ENCODE measurements around the gene CYP19A1. TPM values are rescaled to one million over a fixed set of nuclear protein-coding genes. Genes with fewer than 3 reads are reported as not detected.

The CYP19A1 gene
- total RNA-seq, 1 donor from 2014 or later, result not detected

GRCh38 chr15:51267051-51267702 lies 71.2 kb downstream of the CYP19A1 start:
- Mint-ChIP-seq H3K4me3 (peak overlapping the region; percentile 87), H3K27ac (no peak overlapping the region), H3K4me1 (peaks cover 13% of the 10 kb centered on the region), H3K27me3 (ENCODE audit: insufficient read depth, low read depth) (peaks cover 11% of the 10 kb centered on the region), H3K9me3 (no peaks in the 10 kb centered on the region), H3K36me3 (no peaks in the 10 kb centered on the region)
- Histone ChIP-seq H3K4me1 (peaks cover 10% of the 10 kb centered on the region), H3K27me3 (peaks cover 44% of the 10 kb centered on the region), H2AFZ (replicated peaks) (peak overlapping the region; percentile 65), H3K4me3 (peak overlapping the region; percentile 44), H4K20me1 (ENCODE audit: low read depth) (no peaks in the 10 kb centered on the region), H3K9me3 (ENCODE audit: low read depth) (no peaks in the 10 kb centered on the region), H3K27ac (no peak overlapping the region), H3K79me2 (ENCODE audit: low read depth) (no peaks in the 10 kb centered on the region), H3K9ac (no peak overlapping the region), H3K36me3 (no peaks in the 10 kb centered on the region), H3K4me2 (peak overlapping the region; percentile 79), H3F3A (ENCODE audit: low read depth) (no peaks in the 10 kb centered on the region)
- TF ChIP-seq EZH2phosphoT487 (IDR thresholded peaks at IDR 0.05) (no peak), EZH2 (IDR thresholded peaks at IDR 0.05) (peak; percentile 37)
- peak; percentile 65 for DNase-seq (ENCODE audit: low spot score)

- Histone ChIP-seq H3K4me1 (peaks cover 10% of the 10 kb centered on the region), H3K27ac (no peak overlapping the region), H3K4me3 (peak overlapping the region; percentile 44), H3K79me2 (ENCODE audit: low read depth) (no peaks in the 10 kb centered on the region), H3K9me3 (ENCODE audit: low read depth) (no peaks in the 10 kb centered on the region), H3K9ac (no peak overlapping the region), H4K20me1 (ENCODE audit: low read depth) (no peaks in the 10 kb centered on the region), H3F3A (ENCODE audit: low read depth) (no peaks in the 10 kb centered on the region), H3K27me3 (peaks cover 44% of the 10 kb centered on the region), H3K36me3 (no peaks in the 10 kb centered on the region), H2AFZ (replicated peaks) (peak overlapping the region; percentile 65), H3K4me2 (peak overlapping the region; percentile 79)
- Mint-ChIP-seq H3K36me3 (no peaks in the 10 kb centered on the region), H3K9me3 (no peaks in the 10 kb centered on the region), H3K4me3 (peak overlapping the region; percentile 87), H3K27me3 (ENCODE audit: insufficient read depth, low read depth) (peaks cover 11% of the 10 kb centered on the region), H3K27ac (no peak overlapping the region), H3K4me1 (peaks cover 13% of the 10 kb centered on the region)
- DNase-seq (ENCODE audit: low spot score), result peak; percentile 13
- TF ChIP-seq EZH2 (IDR thresholded peaks at IDR 0.05) (no peak), EZH2phosphoT487 (IDR thresholded peaks at IDR 0.05) (no peak), CTCF (IDR thresholded peaks at IDR 0.05) (no peak)
These were observed 71.7 kb downstream of the CYP19A1 start for GRCh38 chr15:51266656-51267050.

GRCh38 chr15:51265037-51265555 lies 73.3 kb downstream of the CYP19A1 start:
- Mint-ChIP-seq H3K36me3 (no peaks in the 10 kb centered on the region), H3K4me3 (peak overlapping the region; percentile 42), H3K4me1 (peaks cover 13% of the 10 kb centered on the region), H3K27ac (no peak overlapping the region), H3K9me3 (peaks cover 5% of the 10 kb centered on the region), H3K27me3 (ENCODE audit: insufficient read depth, low read depth) (peaks cover 16% of the 10 kb centered on the region)
- Histone ChIP-seq H3K9ac (no peak overlapping the region), H3K4me3 (no peak overlapping the region), H3K79me2 (ENCODE audit: low read depth) (no peaks in the 10 kb centered on the region), H3K4me2 (no peak overlapping the region), H3K9me3 (ENCODE audit: low read depth) (no peaks in the 10 kb centered on the region), H3K27ac (no peak overlapping the region), H4K20me1 (ENCODE audit: low read depth) (no peaks in the 10 kb centered on the region), H3K36me3 (no peaks in the 10 kb centered on the region), H3K4me1 (peaks cover 10% of the 10 kb centered on the region), H3F3A (ENCODE audit: low read depth) (no peaks in the 10 kb centered on the region), H2AFZ (replicated peaks) (no peak overlapping the region), H3K27me3 (peaks cover 44% of the 10 kb centered on the region)
- TF ChIP-seq EZH2 (IDR thresholded peaks at IDR 0.05), result no peak
- TF ChIP-seq CTCF (IDR thresholded peaks at IDR 0.05), result no peak
- no peak for TF ChIP-seq EZH2phosphoT487 (IDR thresholded peaks at IDR 0.05)
- no peak for DNase-seq (ENCODE audit: low spot score)

GRCh38 chr15:51263726-51264125 lies 74.7 kb downstream of the CYP19A1 start:
- TF ChIP-seq EZH2 (IDR thresholded peaks at IDR 0.05) (no peak), CTCF (IDR thresholded peaks at IDR 0.05) (no peak), EZH2phosphoT487 (IDR thresholded peaks at IDR 0.05) (no peak)
- DNase-seq (ENCODE audit: low spot score), result no peak
- peaks cover 40% of the 10 kb centered on the region for H3K27me3 ChIP-seq

More at GRCh38 chr15:51263726-51264125, 74.7 kb downstream of the CYP19A1 start:
- Histone ChIP-seq H3K9ac (no peak overlapping the region), H3K27ac (no peak overlapping the region), H3F3A (ENCODE audit: low read depth) (no peaks in the 10 kb centered on the region), H3K4me2 (no peak overlapping the region), H3K4me1 (peaks cover 10% of the 10 kb centered on the region), H3K4me3 (no peak overlapping the region), H4K20me1 (ENCODE audit: low read depth) (no peaks in the 10 kb centered on the region), H3K79me2 (ENCODE audit: low read depth) (no peaks in the 10 kb centered on the region), H2AFZ (replicated peaks) (no peak overlapping the region), H3K9me3 (ENCODE audit: low read depth) (no peaks in the 10 kb centered on the region), H3K36me3 (no peaks in the 10 kb centered on the region)
- Mint-ChIP-seq H3K4me3 (no peak overlapping the region), H3K9me3 (peaks cover 5% of the 10 kb centered on the region), H3K4me1 (peaks cover 13% of the 10 kb centered on the region), H3K27ac (no peak overlapping the region), H3K36me3 (no peaks in the 10 kb centered on the region), H3K27me3 (ENCODE audit: insufficient read depth, low read depth) (peaks cover 16% of the 10 kb centered on the region)
